Heart left ventricle (tissue), 13 donors: ENCODE results near the gene NPEPPS.

Experiments used
- POLR2A ChIP-seq, 2 donors: fragments of 450-650 bp; IDR thresholded peaks; one replicate each; pipeline ENCODE4 v1.6.1; 2017; ENCODE audit warnings: antibody characterized with exemption in 2 of 2, mild to moderate bottlenecking in 2 of 2, moderate library complexity in 2 of 2
- TF ChIP-seq, protein P1 (sequence below), 12 donors: fragments of 200-600 bp; sonication (generic) in 4 of 12; IDR thresholded peaks; one replicate each; pipeline versions ENCODE4 v1.5.0 to v1.8.0; 2018 to 2022; ENCODE audit warnings: antibody characterized with exemption in 12 of 12, mild to moderate bottlenecking in 5 of 12
- donor health status: ischemic (EF 13 %, LVEDD 7.1; RV severe dilation, severe dysfunction).
- donor health status: DM: no; HTN: yes; CAD: no.
- donor health status: DM: no; HTN: no; CAD: no.
- donor health status: ischemic (EF 25% LVEDD 6.9; RV normal size, moderate dysfunction).
- donor health status: ischemic (EF 25% LVEDD 5.7; RV mildly dilated, moderate dysfunction).
- donor health status: ischemic (EF 35%, LVEDD 5.7; RV mildly dilated, moderate dysfunction).
- donor health status: nonischemic (EF 11% LVEDD 7.7; RV severe dilation, severe dysfunction).
- donor health status: DM: yes; HTN: yes; CAD: no.
- donor health status: PGD.
- donor health status: ischemic (EF 29% LVEDD 5.4; RV normal size, mild dysfunction).
- donor health status: nonischemic (EF 23%, LVEDD 6.1; RV moderate dilation, normal function).

DNA sequence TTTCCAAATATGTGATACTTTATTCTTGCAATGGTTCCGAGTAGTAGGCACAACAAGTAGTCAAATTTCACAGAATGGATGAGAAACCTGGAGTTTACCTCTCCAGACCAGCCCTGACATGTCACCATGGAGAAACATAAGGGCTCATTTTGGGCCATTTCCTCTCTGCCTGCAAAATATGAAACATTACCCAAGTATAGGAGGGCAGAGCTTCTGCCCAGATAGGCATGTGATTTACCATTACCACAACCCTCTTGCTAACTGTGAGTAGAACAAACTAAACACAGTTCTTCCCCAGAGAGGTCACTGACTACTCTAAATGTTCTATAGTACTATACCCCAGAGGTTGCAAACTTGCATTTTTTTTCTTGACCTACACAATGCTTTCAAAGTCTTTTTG lies 103.1 kb downstream of the NPEPPS start:
- TF ChIP-seq, protein P1, sequence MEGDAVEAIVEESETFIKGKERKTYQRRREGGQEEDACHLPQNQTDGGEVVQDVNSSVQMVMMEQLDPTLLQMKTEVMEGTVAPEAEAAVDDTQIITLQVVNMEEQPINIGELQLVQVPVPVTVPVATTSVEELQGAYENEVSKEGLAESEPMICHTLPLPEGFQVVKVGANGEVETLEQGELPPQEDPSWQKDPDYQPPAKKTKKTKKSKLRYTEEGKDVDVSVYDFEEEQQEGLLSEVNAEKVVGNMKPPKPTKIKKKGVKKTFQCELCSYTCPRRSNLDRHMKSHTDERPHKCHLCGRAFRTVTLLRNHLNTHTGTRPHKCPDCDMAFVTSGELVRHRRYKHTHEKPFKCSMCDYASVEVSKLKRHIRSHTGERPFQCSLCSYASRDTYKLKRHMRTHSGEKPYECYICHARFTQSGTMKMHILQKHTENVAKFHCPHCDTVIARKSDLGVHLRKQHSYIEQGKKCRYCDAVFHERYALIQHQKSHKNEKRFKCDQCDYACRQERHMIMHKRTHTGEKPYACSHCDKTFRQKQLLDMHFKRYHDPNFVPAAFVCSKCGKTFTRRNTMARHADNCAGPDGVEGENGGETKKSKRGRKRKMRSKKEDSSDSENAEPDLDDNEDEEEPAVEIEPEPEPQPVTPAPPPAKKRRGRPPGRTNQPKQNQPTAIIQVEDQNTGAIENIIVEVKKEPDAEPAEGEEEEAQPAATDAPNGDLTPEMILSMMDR (IDR thresholded peaks at IDR 0.05), result no peak
- no peak for TF ChIP-seq POLR2A (IDR thresholded peaks at IDR 0.05)
